ENCODE results near the gene MAF. TPM values are rescaled to one million over a fixed set of nuclear protein-coding genes. Genes with fewer than 3 reads are reported as not detected.

The MAF gene
- total and polyA plus RNA-seq, 2 of the 13 experiments (the other 11 are each of a cell fraction or from before 2014, with no cell fraction given), result 0.07 to 0.31 TPM

DNA sequence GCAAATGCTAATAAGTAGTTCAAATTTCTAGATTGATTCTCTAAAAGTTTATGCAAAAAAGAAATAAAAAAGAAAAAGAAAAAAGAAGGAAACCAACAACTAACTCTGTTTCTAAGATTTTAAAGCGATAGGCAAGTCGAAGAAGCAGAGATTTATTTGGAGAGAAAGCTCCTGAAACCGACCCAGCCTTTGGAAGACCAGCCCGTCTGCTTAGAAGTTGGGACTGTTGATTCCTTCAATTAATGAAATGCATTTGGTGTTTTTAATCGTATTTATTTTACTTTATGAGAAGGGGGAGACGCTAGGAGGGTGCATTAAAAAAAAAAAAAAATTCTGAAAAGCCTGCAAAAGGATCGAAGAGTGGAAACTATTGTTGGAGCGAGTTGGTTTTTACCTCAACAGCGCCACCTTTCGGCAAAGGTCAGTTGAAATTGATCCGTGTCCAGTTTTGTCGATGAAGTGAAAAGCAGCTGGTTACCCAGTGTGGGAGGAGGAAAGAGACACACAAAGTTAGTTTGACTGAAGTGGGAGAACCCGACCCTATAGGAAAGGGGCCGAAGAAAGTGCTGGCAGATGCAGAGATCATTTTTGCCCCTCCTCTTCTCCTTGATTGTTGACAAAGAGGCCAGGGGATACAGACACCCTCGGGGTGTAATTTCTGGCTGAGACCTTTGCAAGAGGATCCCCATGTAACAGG, 1.5 kb upstream of the MAF start (continued):
- TF ChIP-seq, protein P1, sequence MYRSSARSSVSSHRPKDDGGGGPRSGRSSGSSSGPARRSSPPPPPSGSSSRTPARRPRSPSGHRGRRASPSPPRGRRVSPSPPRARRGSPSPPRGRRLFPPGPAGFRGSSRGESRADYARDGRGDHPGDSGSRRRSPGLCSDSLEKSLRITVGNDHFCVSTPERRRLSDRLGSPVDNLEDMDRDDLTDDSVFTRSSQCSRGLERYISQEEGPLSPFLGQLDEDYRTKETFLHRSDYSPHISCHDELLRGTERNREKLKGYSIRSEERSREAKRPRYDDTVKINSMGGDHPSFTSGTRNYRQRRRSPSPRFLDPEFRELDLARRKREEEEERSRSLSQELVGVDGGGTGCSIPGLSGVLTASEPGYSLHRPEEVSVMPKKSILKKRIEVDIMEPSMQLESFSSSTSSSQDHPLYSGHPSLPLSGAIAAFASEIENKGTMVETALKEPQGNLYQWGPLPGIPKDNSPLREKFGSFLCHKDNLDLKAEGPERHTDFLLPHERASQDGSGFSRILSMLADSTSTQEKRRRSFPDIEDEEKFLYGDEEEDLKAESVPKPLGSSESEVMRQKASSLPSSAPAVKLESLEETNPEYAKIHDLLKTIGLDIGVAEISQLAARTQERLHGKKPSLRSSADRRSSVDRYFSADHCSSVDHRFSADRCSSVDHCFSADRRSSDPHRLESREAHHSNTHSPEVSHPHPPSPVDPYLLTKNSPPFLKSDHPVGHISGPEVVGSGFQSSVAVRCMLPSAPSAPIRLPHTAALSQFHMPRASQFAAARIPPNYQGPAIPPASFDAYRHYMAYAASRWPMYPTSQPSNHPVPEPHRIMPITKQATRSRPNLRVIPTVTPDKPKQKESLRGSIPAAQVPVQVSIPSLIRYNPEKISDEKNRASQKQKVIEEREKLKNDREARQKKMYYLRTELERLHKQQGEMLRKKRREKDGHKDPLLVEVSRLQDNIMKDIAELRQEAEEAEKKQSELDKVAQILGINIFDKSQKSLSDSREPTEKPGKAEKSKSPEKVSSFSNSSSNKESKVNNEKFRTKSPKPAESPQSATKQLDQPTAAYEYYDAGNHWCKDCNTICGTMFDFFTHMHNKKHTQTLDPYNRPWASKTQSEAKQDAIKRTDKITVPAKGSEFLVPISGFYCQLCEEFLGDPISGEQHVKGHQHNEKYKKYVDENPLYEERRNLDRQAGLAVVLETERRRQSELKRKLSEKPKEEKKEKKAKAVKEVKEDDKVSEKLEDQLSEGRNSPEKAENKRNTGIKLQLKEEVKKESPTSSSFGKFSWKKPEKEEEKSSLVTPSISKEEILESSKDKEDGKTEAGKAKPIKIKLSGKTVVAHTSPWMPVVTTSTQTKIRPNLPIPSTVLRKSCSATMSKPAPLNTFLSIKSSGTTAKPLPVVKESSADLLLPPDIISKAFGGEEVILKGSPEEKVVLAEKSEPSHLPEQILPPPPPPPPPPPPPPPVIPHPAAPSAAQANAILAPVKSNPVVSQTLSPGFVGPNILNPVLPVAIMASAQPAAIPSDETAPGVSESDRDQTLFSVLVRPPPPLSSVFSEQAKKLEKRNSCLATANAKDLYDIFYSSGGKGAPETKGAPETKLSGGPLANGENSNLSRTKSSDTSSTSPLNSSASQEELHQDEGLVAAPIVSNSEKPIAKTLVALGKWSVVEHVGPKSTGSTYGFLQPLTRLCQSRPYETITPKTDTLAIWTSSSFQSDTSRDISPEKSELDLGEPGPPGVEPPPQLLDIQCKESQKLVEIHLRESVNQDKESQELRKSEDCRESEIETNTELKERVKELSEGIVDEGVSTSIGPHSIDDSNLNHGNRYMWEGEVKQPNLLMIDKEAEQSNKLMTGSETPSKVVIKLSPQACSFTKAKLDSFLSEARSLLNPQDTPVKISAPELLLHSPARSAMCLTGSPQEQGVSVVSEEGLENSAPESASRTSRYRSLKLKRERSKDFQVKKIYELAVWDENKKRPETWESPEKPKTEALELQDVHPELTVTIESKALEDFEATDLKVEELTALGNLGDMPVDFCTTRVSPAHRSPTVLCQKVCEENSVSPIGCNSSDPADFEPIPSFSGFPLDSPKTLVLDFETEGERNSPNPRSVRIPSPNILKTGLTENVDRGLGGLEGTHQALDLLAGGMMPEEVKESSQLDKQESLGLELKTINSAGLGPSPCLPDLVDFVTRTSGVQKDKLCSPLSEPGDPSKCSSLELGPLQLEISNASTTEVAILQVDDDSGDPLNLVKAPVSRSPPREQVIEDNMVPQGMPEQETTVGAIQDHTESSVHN (CRISPR knock-in tag; IDR thresholded peaks at IDR 0.05), result no peak
- TF ChIP-seq, protein P2, sequence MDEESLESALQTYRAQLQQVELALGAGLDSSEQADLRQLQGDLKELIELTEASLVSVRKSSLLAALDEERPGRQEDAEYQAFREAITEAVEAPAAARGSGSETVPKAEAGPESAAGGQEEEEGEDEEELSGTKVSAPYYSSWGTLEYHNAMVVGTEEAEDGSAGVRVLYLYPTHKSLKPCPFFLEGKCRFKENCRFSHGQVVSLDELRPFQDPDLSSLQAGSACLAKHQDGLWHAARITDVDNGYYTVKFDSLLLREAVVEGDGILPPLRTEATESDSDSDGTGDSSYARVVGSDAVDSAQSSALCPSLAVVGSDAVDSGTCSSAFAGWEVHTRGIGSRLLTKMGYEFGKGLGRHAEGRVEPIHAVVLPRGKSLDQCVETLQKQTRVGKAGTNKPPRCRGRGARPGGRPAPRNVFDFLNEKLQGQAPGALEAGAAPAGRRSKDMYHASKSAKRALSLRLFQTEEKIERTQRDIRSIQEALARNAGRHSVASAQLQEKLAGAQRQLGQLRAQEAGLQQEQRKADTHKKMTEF (CRISPR knock-in tag; IDR thresholded peaks at IDR 0.05), result no peak
- TF ChIP-seq, protein P3, sequence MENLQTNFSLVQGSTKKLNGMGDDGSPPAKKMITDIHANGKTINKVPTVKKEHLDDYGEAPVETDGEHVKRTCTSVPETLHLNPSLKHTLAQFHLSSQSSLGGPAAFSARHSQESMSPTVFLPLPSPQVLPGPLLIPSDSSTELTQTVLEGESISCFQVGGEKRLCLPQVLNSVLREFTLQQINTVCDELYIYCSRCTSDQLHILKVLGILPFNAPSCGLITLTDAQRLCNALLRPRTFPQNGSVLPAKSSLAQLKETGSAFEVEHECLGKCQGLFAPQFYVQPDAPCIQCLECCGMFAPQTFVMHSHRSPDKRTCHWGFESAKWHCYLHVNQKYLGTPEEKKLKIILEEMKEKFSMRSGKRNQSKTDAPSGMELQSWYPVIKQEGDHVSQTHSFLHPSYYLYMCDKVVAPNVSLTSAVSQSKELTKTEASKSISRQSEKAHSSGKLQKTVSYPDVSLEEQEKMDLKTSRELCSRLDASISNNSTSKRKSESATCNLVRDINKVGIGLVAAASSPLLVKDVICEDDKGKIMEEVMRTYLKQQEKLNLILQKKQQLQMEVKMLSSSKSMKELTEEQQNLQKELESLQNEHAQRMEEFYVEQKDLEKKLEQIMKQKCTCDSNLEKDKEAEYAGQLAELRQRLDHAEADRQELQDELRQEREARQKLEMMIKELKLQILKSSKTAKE (CRISPR knock-in tag; IDR thresholded peaks at IDR 0.05; ENCODE audit: borderline replicate concordance), result no peak
- TF ChIP-seq ZNF232 (CRISPR knock-in tag; IDR thresholded peaks at IDR 0.05; ENCODE audit: borderline replicate concordance), result no peak
- TF ChIP-seq FOXJ3 (CRISPR knock-in tag; IDR thresholded peaks at IDR 0.05; ENCODE audit: borderline replicate concordance), result 0 out of 2 replicates have a peak, but pooled peaks have one; percentile 9
- TF ChIP-seq RAD21 (CRISPR knock-in tag; IDR thresholded peaks at IDR 0.05), result peak; percentile 53; the same call in 1 of the 2 replicates
- TF ChIP-seq, protein P4, sequence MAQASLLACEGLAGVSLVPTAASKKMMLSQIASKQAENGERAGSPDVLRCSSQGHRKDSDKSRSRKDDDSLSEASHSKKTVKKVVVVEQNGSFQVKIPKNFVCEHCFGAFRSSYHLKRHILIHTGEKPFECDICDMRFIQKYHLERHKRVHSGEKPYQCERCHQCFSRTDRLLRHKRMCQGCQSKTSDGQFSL (CRISPR knock-in tag; IDR thresholded peaks at IDR 0.05), result 0 out of 2 replicates have a peak, but pooled peaks have one; percentile 43
- TF ChIP-seq KLF12 (CRISPR knock-in tag; IDR thresholded peaks at IDR 0.05; ENCODE audit: borderline replicate concordance), result peak; percentile 56; the same call in 1 of the 2 replicates
- TF ChIP-seq, protein P5, sequence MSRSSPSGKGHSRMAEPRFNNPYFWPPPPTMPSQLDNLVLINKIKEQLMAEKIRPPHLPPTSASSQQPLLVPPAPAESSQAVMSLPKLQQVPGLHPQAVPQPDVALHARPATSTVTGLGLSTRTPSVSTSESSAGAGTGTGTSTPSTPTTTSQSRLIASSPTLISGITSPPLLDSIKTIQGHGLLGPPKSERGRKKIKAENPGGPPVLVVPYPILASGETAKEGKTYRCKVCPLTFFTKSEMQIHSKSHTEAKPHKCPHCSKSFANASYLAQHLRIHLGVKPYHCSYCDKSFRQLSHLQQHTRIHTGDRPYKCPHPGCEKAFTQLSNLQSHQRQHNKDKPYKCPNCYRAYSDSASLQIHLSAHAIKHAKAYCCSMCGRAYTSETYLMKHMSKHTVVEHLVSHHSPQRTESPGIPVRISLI (CRISPR knock-in tag; IDR thresholded peaks at IDR 0.05; ENCODE audit: borderline replicate concordance), result peak; percentile 34
- TF ChIP-seq ZNF564 (CRISPR knock-in tag; IDR thresholded peaks at IDR 0.05), result no peak
- TF ChIP-seq ZZZ3 (CRISPR knock-in tag; IDR thresholded peaks at IDR 0.05; ENCODE audit: borderline replicate concordance), result no peak
- TF ChIP-seq TAF15 (IDR thresholded peaks at IDR 0.05; ENCODE audit: low read depth, low read length, poor library complexity, severe bottlenecking), result no peak
- no peak for TF ChIP-seq MXD4 (CRISPR knock-in tag; IDR thresholded peaks at IDR 0.05)
- no peak for TF ChIP-seq SATB2 (CRISPR knock-in tag; IDR thresholded peaks at IDR 0.05)
